Activated naive CD8-positive, alpha-beta T cell treated with anti-CD3 and anti-CD28 coated beads, Interleukin-2, amount 50 U/mL, for 16 hours (primary cell): ENCODE measurements around the gene CSN1S1.

Source experiments
- DNase-seq: peaks from one replicate; pipeline ENCODE4 v3.0.0-alpha.2; 2020; ENCODE audit warnings: low read depth, low spot score

The CSN1S1 gene

GRCh38 chr4:69991016-69991415, 60.1 kb downstream of the CSN1S1 start:
- no peak for DNase-seq

GRCh38 chr4:69994782-69995181, 63.9 kb downstream of the CSN1S1 start:
- no peak for DNase-seq

- DNase-seq, result no peak
These were observed 64.7 kb downstream of the CSN1S1 start, which contains the start of gene STATH for GRCh38 chr4:69995526-69996016. Gene STATH, plus strand, starts transcription at chr4:69995966. Its CDS starts 2,472 bp downstream, at chr4:69998438.
